Spleen (tissue), 7 donors: ENCODE data around the gene WDR48.

Experiments used
- POLR2A ChIP-seq, 3 donors: fragments of 450-650 bp; IDR thresholded peaks; one replicate each; pipeline ENCODE4 v1.5.1; 2017; ENCODE audit warnings: antibody characterized with exemption in 3 of 3, mild to moderate bottlenecking in 1 of 3
- TF ChIP-seq, protein P1 (sequence below), 11 experiments: fragments of 200-600 bp in 7 of 11; fragments of 450-650 bp in 4 of 11; sonication (generic) in 4 of 11; IDR thresholded peaks in 8 of 11; conservative IDR thresholded peaks in 3 of 11; 1 replicate in 7 of 11; 2 replicates in 4 of 11; pipeline versions ENCODE4 v1.4.0 to v1.8.0; 2016 to 2021; ENCODE audit warnings: antibody characterized with exemption in 11 of 11, inconsistent platforms in 4 of 11, mild to moderate bottlenecking in 1 of 11
- donor health status: DM: no; HTN: no; CAD: no; lungs with moderate emphysema.
- donor health status: DM: no; HTN: no; CAD: no.
- donor health status: DM: no; HTN: no; CAD: no.

GRCh38 chr3:39141171-39141995 lies 89.6 kb downstream of the WDR48 start:
- TF ChIP-seq, protein P1, sequence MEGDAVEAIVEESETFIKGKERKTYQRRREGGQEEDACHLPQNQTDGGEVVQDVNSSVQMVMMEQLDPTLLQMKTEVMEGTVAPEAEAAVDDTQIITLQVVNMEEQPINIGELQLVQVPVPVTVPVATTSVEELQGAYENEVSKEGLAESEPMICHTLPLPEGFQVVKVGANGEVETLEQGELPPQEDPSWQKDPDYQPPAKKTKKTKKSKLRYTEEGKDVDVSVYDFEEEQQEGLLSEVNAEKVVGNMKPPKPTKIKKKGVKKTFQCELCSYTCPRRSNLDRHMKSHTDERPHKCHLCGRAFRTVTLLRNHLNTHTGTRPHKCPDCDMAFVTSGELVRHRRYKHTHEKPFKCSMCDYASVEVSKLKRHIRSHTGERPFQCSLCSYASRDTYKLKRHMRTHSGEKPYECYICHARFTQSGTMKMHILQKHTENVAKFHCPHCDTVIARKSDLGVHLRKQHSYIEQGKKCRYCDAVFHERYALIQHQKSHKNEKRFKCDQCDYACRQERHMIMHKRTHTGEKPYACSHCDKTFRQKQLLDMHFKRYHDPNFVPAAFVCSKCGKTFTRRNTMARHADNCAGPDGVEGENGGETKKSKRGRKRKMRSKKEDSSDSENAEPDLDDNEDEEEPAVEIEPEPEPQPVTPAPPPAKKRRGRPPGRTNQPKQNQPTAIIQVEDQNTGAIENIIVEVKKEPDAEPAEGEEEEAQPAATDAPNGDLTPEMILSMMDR (IDR thresholded peaks at IDR 0.05 in 8 of 11, conservative IDR thresholded peaks at IDR 0.05 in 3 of 11), result no peak
- TF ChIP-seq POLR2A (IDR thresholded peaks at IDR 0.05), result no peak
